ENCODE data around the gene CADPS2.
"Not testable (repeated sequence)": the region's sequence is repeated elsewhere in the genome, so short reads cannot be mapped to it uniquely, and the experiment has no call there.

CADPS2 gene

GRCh38 chr7:122849322-122849956, 36.8 kb downstream of the CADPS2 start:
- no peak for DNase-seq

GRCh38 chr7:122847871-122848473, 38.3 kb downstream of the CADPS2 start:
- DNase-seq, result no peak

GRCh38 chr7:122846591-122846990, 39.7 kb downstream of the CADPS2 start:
- no peak for DNase-seq

- DNase-seq, result no peak
Observed at GRCh38 chr7:122845286-122845685, 41.0 kb downstream of the CADPS2 start.

GRCh38 chr7:122844191-122844988, 41.9 kb downstream of the CADPS2 start:
- DNase-seq, result no peak

GRCh38 chr7:122842971-122843370, 43.3 kb downstream of the CADPS2 start:
- no peak for DNase-seq

GRCh38 chr7:122836286-122836685, 50.0 kb downstream of the CADPS2 start:
- not testable (repeated sequence) for DNase-seq

GRCh38 chr7:122834571-122834942, 51.7 kb downstream of the CADPS2 start:
- not testable (repeated sequence) for DNase-seq

GRCh38 chr7:122833888-122834570, 52.2 kb downstream of the CADPS2 start:
- no peak for DNase-seq

- no peak for DNase-seq
Observed at GRCh38 chr7:122831436-122831835, 54.8 kb downstream of the CADPS2 start.

- no peak for DNase-seq
Observed at GRCh38 chr7:122829962-122830361, 56.3 kb downstream of the CADPS2 start.

- no peak for DNase-seq
Observed at GRCh38 chr7:122827763-122828162, 58.5 kb downstream of the CADPS2 start.

GRCh38 chr7:122813845-122814244, 72.4 kb downstream of the CADPS2 start:
- DNase-seq, result no peak

GRCh38 chr7:122803851-122804250, 82.4 kb downstream of the CADPS2 start:
- DNase-seq, result no peak

- no peak for DNase-seq
Observed at GRCh38 chr7:122803323-122803722, 82.9 kb downstream of the CADPS2 start.

- DNase-seq, result no peak
Observed at GRCh38 chr7:122802301-122802751, 83.9 kb downstream of the CADPS2 start.

GRCh38 chr7:122791959-122792545, 94.2 kb downstream of the CADPS2 start:
- no peak for DNase-seq

- no peak for DNase-seq
Observed at GRCh38 chr7:122790591-122790990, 95.7 kb downstream of the CADPS2 start.

GRCh38 chr7:122790132-122790531, 96.1 kb downstream of the CADPS2 start:
- DNase-seq, result no peak

GRCh38 chr7:122789156-122789555, 97.1 kb downstream of the CADPS2 start:
- no peak for DNase-seq

- no peak for DNase-seq
Observed at GRCh38 chr7:122770686-122771335, 115.4 kb downstream of the CADPS2 start.

GRCh38 chr7:122768827-122769226, 117.4 kb downstream of the CADPS2 start:
- DNase-seq, result no peak

All from activated T-cell treated with anti-CD3 and anti-CD28 coated beads for 4 hours (primary cell).